ENCODE data around the gene FGGY.

GRCh38 chr1:59698386-59698785 is 401.5 kb downstream of the FGGY start:
- TF ChIP-seq SUZ12 (IDR thresholded peaks at IDR 0.05; ENCODE audit: extremely low read depth, insufficient read depth, insufficient read length) (no peak), ZNF274 (IDR thresholded peaks at IDR 0.05; ENCODE audit: low read depth, low read length) (no peak), YY1 (IDR thresholded peaks at IDR 0.05; ENCODE audit: insufficient read depth, insufficient read length) (no peak)

Data from NT2/D1 (cell line).